ENCODE results near the gene SYT5. TPM values are rescaled to one million over a fixed set of nuclear protein-coding genes. Genes with fewer than 3 reads are reported as not detected.

SYT5 gene
- total and polyA plus RNA-seq, 2 of the 13 experiments (the other 11 are each of a cell fraction or from before 2014, with no cell fraction given), result not detected

DNA sequence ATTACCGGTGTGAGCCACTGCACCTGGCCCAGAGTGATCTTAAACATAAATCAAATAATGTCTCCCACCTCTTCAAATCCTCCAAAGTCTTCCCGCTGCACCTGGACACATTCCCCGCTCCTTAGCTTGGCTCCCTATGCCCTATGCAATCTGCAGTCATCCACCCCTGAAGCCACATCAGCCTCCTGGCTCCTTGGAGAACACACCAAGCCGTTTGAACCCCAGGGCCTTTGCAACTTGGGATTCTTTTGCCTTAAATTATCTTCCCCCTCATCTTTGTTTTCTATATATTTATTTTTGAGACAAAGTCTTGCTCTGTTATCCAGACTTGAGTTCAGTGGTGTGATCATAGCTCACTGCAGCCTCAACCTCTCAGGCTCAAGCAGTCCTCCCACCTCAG lies 11.0 kb downstream of the SYT5 start (continued):
- TF ChIP-seq, protein P1, sequence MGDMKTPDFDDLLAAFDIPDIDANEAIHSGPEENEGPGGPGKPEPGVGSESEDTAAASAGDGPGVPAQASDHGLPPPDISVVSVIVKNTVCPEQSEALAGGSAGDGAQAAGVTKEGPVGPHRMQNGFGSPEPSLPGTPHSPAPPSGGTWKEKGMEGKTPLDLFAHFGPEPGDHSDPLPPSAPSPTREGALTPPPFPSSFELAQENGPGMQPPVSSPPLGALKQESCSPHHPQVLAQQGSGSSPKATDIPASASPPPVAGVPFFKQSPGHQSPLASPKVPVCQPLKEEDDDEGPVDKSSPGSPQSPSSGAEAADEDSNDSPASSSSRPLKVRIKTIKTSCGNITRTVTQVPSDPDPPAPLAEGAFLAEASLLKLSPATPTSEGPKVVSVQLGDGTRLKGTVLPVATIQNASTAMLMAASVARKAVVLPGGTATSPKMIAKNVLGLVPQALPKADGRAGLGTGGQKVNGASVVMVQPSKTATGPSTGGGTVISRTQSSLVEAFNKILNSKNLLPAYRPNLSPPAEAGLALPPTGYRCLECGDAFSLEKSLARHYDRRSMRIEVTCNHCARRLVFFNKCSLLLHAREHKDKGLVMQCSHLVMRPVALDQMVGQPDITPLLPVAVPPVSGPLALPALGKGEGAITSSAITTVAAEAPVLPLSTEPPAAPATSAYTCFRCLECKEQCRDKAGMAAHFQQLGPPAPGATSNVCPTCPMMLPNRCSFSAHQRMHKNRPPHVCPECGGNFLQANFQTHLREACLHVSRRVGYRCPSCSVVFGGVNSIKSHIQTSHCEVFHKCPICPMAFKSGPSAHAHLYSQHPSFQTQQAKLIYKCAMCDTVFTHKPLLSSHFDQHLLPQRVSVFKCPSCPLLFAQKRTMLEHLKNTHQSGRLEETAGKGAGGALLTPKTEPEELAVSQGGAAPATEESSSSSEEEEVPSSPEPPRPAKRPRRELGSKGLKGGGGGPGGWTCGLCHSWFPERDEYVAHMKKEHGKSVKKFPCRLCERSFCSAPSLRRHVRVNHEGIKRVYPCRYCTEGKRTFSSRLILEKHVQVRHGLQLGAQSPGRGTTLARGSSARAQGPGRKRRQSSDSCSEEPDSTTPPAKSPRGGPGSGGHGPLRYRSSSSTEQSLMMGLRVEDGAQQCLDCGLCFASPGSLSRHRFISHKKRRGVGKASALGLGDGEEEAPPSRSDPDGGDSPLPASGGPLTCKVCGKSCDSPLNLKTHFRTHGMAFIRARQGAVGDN (CRISPR knock-in tag; IDR thresholded peaks at IDR 0.05), result no peak
- no peak for TF ChIP-seq ZNF512 (CRISPR knock-in tag; IDR thresholded peaks at IDR 0.05)
- no peak for TF ChIP-seq REL (CRISPR knock-in tag; conservative IDR thresholded peaks at IDR 0.05)
- no peak for TF ChIP-seq TRIM24 (CRISPR knock-in tag; IDR thresholded peaks at IDR 0.05)
- TF ChIP-seq GZF1 (CRISPR knock-in tag; IDR thresholded peaks at IDR 0.05), result no peak
- TF ChIP-seq ZNF501 (CRISPR knock-in tag; IDR thresholded peaks at IDR 0.05), result no peak
